AML-193 (cell line): ENCODE measurements around the gene POLG.

Source experiments
- DNase-seq, 2 experiments: peaks; one replicate each; lab custom pipeline; 2025; lab: John Stamatoyannopoulos, UW

Gene POLG

DNA sequence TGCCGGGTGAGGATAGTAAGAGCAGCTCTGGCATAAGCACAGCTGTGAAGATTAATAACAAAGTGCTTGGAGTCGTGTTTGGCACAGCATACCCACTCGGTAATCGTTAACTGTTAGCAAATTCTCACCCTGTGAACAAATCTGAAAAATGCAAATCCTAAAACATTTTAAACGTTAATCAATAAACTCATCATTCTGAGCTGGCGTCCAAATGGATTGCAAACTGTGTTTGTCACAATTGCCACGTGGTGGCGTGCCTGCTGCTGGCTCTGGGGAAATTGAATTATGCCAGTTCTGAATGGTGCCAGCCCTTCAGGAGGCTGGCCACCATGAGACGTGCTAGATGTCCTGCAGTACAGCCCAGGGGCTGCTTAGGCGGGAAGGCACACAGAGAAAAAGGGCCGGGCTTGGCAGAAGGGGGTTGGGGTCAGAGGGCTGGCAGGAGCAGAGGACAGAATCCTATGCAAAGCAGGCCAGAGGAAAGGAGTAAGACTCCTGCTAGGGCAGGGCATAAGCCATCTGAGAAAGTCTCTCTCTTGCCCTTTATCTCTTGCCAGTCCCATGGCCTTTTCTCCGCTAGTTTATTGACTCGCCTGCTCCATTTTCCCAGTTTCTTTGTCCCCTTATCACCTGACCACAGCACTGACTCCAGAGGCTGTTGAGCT, 22.1 kb upstream of the POLG start:
- DNase-seq: peak; percentile 20 to 21

DNA sequence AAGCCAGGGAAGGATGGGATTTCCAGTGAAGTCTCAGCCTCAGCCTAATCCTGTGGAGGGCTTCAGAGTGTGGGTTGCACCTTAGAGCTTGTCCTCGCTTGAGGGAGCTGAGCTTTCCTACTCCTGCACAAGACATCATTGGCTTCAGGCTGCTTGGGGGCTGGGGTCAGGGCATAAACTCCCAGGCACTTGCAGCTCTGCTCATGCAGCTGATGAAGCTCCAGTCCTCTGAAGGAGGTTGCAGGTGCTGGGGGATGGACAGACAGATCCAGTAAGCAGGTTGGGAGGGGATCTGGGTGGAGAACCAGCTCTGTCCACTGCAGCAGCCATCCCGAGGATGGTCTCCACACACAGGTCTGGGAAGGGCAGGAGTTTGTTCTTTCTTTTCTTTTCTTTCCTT, 19.4 kb upstream of the POLG start:
- no peak for DNase-seq

DNA sequence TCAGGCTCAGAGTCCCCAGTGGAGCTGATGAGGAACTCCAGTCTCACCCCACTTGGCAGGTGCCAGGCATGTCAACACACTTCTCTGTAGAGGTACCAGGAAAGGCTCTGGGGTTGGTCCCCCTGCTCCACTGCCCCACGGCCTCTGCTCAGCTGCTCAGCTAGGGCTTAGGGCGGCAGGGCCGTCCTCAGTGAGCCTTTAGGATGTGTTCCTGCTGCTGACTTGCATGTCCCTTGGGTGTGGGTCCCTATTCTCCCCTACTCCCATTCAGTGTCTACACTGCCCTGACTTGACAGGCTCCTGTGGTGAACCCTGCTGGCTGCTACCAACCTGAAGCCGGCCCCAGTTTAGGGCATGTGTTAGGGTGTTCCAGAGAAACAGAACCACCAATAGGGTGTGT, 17.9 kb upstream of the POLG start:
- no peak for DNase-seq

DNA sequence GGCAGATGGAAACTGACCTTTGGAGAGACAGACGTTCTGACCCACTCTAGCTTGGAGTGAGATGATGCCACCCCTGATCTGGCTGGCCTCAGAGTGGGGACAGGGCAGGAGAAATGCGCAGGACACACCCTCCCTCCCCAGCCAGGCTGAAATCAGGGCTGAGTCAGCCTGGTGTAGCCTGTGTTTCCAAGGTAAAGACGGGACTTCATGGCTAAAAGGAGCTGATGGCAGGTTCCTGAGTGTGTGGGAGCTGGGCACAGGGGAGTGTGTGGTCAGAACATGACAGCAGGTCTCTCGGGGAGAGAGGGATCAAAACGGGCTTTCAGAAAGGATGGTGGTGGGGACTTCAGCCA, 14.6 kb upstream of the POLG start:
- DNase-seq: no peak

DNA sequence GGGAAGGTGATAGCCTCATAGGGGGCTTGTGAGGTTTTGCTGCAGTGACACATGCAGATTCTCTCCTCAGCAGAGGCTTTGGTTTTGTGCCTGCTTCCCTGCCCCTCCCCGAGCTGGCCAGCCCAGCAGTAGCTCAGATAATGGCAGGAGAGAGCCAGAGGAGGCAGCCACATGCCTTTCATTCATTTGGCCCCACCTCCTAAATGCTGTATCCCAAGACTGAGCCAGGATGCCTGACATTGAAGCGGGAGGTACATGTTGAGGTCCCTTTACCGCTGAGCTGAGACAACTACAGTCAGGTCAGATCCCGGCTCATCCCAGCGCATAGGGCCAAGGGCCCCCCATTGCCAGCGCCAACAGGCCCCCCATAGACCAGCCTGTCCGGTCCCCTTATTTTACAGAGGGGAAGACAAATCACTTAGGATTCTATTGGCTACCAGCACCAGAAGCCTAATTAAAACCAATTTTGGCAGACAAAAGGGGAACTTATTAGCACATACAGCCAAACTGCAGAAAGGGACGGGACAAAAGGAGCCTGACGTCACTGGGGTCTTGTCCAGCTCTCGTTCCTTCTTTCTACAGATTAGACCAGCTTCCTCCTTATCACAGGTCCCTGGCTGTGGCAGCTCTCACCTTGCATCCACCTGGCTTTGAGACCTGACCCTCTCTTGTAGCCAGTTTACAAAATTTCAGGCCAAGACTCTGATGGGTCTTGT, 12.1 kb upstream of the POLG start:
- no peak for DNase-seq

DNA sequence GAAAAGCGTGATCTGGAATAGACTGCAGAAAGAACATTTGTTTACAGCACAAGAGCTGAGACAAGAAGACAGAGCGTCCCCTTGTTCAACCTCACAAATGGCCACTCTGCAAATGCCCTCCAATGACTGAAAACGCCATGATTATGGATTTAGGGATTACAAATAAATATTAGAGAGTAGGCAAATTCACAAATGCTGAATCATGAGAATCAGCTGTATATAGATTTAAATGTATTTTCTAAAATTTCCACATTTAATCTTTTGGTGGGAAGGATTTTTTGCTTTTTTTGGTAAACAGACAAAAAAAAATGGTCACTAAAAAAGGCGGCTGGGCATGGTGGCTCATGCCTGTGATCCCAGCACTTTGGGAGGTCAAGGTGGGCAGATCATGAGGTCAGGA, 10.6 kb upstream of the POLG start:
- DNase-seq: no peak

DNA sequence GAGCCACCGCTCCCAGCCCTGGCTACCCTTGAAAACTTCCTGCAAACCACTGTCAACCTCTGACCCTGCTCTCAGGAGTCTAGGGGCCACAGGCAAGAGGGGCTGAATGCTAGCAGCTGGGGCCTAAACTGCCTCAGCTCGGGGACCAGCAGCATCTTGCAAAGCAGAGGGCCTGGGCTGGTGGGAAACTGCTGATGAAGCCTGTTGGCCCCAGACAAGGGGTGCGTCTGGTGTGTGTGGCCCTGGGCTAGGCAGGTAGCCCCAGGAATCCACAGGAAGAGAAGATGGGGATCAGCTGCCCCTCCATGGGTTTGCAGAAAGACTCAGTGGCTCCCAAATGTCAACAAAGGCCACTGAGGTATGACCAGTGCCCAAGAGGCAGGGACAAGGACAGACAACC, 8.2 kb upstream of the POLG start:
- no peak for DNase-seq

DNA sequence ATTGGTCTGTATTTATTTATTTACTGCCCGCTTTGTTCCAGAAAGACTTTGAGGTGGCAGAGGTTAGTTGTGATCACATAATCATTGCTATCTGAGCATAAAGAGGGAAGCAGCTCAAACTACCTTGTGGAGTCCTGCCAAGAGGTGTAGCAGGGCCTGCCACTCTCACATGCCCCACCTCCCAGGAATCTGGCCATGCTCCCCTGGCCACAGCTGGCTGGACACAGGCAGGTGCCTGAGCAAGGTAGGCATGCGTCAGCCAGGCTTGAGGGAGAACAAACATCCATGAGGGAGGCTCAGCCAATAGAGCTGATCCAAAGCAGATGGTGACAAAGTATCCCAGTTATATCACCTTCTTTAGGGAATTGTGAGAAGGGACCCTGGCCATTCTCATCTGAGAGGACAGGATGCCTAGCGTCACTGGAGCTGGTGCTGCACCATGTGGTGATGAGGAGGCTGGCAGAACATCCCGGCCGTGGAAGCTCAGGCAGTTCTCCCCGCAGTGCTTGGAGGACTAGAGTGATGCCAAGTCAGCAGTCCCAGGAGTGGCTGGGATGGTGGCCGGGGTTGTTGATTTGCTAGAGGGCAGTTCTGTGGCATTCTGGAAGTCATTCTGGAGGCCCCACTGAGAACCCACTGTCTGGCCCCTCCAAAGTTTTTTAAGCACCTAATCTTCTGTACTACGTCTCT, 6.8 kb upstream of the POLG start:
- no peak for DNase-seq

DNA sequence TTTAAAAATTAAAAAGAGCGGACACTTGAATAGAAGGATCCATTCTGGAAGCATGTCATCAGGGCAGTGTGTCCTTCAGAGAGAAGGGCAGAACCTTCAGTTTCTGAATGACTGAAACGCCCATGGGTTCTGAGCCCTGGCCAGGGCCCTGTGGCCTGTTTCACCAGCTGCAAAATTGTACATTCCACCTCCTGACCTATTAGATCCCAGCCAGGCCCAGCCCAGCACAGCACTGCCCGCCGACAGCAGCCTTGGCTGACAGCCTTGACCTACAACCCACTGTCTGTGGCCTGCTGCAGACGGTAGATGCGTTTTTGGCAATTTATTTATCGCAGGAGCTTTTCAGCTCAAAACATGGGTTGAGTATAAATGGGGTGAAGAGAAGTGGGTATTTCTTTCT, 5.9 kb upstream of the POLG start:
- no peak for DNase-seq

DNA sequence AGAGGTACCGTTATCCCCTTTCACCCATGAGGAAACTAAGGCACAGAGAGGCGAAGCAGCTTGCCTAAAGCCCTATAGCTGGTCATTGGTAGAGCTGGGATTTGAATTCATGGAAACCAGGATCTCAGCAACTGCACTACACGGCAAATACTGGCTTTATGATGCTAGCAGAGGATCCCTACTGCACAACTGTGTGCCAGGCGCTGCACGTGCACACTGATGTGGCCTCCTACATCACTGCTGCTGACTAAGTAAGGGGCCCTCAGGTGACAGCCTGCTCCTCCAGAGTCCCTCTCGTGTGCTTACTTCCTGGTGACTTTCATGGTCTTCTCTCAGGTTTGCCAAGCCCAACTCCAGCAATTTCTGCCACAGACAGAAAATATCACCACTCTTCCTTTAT, 3.4 kb upstream of the POLG start:
- DNase-seq: no peak

DNA sequence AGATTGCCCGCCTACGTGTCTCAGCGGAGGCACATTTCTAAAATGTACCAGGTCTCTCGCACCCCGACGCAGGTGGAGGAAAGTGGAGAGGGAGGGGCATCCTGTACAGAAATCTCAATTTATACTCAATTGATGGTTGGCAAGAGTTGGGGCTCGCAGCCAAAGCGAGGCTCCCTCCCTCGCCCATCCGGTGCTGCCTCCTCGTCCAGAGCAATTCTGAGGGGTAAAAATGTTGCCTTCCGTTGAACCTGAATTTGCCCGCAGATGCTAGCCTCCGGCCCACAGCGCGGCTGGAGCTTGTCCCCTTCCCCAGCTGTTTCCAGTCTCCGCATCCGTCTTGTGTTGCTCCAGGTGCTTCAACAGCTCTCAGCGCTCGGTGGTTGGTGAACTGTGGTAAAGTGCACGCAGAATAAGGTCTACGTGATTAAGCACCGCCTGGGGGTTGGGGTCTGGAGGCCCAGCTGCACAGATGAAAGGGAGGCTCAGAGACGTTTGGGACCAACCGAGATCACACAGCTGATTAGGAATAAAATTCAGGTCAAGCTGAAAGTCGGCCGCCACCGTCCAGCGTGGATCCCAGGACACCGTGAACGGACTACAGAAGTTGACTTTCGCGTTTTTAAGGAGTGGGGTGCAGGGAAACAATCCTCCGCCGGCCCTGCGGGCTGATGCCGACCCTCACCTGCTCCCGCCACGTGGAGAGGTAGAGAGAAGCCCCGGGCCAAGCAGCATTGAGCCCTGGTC, 846 bp upstream of the POLG start:
- DNase-seq: no peak

DNA sequence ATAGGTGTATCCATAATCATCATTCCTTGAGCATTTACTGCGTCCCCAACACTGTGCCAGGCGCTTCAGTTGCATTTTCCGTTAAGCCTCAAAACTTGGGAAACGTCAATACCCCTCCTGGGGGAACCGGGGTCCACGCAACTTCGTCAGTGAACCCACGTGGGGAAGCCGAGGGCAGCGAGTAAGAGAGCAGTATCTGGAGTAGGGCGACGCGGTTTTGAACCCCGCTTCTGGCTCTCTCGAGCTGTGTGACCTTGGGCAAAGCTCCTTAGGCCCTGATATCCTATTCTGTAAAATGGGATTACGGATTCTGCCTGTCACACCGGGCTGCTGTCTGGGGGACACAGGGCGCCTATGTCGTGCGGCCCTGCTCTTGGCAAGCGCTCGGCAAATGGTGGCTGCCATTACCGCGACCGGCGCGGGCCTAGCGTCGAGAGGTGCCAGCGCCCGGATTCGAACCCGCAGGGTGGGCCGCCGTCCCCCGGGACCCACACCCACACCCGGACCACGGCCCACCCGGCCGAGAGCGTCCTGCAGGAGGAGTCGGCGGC, 590 bp downstream of the POLG start:
- DNase-seq: no peak

DNA sequence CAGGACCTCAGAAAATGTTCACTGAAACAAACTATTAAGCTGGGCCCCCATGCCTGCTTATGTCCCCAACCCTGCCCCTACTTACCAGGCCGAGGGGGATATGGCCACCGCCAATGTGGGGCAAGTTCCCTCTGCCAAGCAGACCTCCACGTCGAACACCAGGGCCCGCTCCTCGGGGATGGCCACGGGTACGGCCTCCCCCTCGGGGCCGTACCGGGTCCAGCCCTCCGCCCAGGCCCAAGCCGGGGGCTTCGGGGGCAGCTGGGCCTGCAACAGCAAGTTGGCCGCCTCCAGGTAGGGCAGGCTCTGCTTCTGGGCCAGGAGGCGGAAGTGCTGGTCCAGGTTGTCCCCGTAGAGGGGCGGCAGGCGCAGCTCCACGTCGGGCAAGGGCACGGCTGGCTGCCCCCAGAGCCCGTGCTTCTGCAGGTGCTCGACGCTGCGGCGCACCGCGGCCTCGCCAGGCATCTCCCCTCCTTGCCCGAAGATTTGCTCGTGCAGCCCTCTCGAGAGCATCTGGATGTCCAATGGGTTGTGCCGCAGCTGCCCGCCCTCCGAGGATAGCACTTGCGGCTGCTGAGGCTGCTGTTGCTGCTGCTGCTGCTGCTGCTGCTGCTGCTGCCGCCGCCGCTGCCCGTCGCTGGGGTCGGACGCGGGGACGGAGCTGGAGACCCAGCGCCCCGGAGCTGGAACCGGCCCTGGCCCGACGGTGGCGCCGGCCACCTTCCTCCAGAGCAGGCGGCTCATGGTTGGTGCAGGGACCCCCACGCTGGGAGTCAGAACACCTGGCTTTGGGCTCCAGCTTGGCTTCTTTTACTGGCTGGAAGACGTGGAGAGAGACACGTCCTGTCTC, 1.4 kb downstream of the POLG start:
- DNase-seq: no peak

DNA sequence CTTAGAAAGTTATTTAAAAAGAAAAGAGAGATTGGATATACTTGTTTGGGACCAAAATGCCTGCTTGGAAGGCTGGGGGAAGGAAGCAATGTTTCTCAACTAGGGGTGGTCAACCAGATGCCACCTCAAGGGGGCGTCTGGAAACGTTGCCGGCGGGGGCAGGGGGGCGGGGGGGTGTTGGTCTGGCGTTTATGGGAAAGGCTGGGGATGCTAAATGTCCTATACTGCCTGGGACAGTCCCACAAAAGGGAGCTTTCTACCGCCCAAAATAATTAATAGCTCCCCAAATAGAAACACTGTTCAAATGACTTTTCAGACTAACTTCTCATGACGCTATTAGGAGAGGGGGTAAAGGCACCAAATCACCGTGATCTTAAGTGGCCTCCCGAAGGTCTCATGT, 2.2 kb downstream of the POLG start:
- no peak for DNase-seq

DNA sequence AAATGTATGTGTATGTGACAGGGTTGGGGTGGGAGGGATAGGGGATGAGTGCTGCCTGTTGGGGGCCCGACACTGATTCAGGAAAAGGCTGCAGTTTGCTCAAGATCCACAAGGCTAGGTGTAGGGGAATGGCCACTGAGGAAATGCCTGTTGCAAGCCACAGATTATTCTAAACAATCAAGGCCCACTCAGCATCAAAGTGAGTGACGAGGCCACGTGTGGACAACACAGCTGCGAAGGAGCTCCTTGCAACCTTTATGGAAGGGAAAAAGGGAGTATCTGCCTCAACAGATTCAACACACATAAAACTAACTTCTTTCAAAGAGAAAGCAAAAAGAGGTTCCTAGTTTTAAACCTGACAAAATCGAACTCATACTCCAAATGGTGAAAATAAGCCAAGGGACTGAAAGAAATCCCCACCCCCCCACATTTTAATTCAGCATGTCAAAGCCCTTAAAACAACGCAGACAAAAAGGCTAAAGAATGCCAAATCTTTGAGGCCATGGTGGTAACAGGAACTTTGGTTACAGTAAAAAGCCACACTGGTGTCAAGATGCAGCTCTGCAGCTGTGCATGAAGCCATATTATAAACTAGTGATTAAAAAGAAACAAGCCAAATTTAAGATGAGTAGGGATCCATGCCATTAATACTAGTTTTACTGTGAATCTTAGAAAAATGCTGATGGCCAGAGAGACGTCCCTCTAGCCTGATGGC, 3.6 kb downstream of the POLG start:
- no peak for DNase-seq

DNA sequence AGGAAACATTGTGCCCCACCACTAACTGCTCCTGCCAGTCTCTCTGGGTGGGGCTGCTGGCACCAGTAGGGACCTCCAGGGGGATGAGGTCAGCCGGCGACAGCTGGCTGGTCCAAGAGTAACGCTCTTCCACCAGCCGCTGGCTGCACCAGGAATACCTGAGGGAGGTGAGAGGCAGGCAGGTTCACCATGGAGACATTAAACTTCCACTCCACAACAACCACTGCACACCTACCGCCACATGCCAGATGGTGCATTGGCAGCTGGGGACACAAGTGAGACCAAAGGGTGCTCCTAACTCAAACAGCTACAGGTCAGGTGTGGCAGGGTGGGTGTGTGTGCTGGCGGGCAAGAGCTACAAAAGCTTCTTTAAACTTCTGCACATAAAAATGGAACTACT, 4.5 kb downstream of the POLG start:
- DNase-seq: no peak

DNA sequence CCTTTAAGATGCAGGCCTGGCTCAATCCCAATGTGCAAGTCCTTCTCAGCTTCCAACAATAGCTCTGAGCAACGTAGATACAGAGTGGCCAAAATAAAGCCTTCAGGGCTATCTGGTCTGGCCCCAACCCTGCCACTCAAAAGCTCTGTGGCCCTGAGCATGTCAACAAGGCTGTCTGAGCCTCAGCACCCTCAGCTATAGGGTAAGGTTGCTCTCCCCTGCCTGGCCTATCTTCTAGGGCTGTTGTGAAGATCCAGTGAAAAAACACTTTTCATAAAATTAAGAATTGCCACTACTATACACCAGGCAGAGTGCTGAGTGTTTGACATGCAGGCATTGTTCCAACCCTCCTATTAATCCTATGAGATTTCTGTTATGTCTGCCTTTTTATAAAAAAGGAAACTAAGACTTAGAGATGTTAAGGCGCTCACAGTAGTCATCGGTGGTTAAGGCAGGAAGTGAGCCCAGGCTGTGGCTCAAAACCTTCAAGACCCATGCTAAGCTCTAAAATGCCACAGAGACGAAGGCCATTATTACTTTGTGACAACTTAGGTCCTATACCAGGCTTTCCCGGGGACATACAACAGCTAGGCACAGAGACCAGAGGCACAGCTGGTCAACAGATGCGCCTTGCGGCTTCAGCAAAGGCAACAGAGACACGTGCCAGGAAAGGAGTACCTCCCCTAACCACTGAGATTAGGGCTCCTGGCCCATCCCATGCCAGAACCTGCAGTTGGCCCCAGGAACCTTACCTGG, 5.1 kb downstream of the POLG start:
- DNase-seq: peak in 1 of 2 experiments; percentile 13

DNA sequence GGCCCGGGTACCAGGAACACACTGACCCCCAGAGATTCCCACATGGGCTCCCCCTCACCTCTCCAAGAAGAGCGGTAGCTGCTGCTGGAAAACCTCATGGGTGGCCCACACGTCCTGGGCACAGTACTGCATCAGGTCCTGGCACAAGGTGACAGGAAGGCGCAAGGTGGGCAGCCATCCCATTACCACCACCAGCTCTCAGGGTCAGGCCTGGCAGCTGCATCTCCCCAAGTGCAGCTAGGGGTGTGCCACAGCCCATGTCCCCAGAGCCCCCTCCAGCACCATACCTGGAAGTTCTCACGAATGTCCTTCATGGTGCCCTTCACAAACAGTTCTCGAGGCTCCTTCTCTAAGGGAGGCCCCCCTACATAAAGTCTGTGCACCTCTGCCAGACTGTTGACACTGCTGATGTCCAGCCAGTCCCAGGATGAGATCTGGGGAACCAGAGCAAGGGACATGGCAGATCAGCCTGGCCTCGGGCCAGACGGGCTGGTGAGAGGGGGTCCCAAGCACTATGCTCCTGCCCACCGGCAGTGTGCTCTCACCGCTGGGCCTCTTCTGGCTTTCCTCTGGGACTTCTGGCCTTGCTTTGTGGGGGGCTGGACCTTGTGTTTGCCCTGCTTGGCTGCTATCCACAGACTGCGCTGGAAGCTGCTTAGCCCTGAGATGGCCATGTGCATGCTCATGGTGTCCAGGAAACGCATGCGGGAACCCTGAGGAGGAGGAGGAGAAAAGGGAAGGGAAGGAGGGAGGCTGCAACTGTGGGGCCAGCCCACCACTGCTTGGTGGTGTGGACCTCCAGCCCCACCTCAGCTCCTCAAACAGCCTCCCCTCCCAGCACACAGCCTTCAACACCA, 6.0 kb downstream of the POLG start:
- no peak for DNase-seq

DNA sequence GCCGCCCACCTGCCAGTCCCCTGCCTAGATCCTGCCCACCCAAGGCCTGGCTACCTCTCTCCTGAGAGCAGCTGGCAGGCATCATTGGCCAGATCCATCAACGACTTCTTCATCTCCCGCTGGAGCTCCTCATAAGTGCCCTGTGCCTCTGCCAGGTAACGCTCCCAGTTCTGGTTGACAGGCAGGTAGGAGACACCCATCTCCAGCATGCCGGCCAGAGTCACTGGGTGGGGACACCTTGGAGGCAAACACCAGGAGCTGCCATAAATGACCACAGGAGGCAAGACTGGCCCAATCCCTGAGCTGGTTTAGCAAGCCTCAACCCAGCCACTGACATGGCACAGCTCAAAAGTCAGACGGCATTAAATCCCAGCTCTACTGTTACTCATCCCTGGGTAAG, 7.5 kb downstream of the POLG start:
- DNase-seq: no peak
